ENCODE data around the gene PDE4D.

The PDE4D gene

DNA sequence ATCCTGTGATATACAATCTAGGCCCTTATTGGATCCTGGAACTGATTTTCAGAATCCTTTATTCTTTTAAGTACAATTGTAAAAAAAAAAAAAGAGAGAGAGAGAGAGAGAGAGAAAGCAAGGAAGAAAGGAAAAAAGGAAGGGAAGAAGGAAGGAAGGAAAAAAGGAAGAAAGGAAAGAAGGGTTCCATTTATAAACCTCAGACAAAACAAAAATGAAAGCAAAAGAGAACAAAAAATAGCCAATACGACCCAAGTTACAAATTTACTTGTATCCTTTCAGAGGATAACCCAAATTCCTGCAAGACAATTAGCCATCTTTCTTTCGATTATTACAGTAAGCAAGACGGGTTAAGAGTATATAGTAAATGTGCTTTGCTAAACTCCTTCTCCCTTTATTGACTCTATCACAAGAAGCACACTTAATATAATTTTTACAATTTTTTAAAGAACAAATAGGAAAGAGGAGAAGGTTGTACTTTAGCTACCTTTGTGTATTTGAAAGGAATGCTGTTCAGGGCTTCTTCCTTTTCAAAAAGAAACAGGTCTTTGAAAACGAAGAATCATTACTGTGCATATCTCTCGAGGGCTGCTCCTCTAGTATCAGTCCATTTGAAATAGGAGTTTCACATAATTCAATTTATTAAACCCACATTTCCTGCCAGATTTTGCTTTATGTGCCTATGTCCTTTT lies 767.4 kb downstream of the PDE4D start:
- DNase-seq, result no peak

DNA sequence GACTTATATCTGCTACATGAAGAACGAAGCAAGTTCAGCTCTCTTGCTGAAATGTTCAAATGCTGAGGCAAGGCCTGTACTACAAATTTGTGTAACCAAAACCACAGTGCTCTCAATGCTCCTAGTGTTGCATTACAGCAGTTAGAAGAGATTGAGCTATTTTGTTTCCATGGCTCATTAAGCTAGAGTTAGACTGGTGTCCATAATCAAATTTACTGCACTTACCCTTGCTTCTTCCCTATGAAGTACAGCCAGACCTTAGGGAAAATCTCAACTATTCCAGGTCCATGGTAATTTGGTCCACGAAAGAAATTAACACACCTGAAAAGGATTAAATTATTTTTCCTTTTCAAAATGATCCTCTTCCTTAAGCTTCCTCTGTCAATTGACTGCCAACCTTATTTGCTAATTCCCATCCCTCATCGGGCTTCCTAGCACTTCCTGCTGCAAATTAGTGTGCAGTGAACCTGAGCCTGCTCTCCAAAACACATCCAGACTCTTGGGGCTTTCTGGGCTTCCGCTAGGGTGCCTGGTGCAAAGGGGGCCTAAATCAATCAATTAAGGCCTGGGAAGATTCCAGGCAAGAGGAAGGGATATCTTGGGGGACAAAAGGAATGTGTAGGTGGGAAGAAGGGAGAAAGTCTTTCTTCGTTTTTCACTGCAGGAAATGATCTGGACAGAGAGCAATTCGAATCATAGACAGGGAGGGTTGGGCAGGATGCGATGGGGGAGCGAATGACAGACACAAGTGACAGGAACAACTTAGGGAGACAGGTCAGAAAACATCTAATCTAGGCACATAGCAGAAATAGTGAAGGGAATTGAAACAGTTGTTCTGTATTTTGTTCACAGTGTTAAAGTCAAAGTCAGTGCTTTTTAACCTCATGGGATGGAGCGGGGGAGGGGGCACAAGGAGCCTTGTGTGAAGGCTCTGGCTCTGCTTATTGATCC lies 768.2 kb downstream of the PDE4D start:
- no peak for DNase-seq

DNA sequence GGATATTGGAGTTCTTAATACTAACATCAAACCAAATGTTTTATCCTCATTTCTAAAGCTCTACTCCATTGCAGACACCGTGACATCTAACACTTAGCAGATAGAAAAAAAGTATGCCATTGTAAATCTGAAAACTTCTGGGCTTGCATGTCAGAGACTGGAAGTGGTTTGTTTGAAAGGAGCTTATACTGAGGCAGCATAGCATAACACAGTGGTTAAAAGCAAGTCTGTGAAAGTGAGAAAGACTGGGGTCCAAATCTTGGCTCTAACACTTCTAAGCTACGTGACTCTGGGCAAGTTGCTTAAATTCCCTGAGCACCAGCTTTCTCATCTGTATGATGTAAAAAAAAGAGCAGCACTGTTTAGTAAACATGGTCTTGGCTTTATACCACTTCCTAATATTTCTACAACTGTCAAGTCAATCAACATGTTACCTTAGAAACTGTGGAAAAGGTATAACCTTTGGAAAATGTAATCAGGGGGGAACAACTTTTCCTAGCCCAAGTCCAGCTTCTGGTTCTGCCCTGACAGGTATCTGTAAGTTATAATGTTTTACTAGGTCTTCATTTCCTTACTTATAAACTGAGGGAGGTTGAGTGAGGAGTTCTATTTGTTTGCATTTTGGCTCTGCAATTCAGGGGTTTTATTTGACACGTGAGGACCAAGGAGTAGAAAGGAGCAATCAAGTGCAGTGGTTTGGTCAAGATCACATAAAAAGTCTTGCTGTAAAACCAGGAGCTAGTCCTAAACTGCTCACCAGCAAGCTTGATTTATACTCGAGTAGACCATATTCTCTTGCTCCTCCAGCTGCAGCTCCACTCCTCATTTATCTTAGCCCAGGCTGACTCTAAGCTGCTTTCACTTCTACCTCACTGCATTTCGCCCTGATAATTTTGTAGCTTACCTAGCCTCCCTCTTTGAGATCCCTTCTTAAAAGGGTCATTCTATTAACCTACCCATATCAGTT lies 769.6 kb downstream of the PDE4D start:
- no peak for DNase-seq

GRCh38 chr5:59119480-59119879 lies 774.0 kb downstream of the PDE4D start:
- DNase-seq, result no peak

DNA sequence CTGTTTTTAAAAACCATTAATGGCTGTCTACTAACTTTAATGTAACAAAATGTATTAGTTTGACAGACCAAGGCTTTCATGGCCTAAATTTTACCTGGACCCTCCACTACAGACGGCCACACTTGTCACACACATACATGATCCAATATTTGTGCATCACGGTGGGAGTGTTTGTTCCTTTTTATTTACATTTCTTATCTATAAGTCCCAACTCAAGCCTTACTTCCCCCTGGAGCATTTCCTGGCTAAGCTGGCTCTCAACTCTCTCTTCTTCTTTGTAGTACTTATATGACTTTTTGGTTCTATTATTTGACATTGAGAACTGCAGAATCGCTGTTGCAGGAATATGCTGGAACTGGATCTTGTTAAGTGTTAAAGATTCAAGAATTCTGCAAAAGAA lies 776.2 kb downstream of the PDE4D start:
- no peak for DNase-seq

DNA sequence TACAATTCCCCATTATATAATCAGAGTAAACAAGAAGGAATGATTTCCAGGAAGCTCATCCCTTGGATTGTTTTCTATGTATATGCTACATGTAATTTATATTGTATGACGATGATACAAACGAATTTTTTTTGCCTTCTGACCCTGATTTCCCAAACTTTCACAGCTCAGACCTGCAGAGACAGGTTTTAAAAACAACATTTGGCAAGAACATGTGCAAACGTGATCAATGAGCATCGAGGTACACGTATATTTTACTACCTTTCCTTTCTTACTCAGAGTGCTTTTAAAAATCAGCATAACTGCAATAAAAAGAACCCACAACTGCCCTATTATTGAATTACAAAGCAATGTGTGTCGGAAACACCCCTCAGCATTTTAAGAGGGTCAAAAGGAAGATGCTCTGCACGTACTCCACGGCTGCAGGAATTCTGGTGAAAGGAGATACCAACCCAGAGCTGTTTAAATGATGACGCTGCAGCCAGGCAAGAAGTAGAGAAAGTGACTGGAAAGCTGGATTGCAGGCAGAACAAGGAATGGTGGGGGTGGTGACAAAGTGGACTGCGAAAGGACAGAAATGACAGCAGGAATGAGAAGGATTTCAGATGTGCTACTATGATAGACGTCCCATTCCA lies 777.2 kb downstream of the PDE4D start:
- no peak for DNase-seq

DNA sequence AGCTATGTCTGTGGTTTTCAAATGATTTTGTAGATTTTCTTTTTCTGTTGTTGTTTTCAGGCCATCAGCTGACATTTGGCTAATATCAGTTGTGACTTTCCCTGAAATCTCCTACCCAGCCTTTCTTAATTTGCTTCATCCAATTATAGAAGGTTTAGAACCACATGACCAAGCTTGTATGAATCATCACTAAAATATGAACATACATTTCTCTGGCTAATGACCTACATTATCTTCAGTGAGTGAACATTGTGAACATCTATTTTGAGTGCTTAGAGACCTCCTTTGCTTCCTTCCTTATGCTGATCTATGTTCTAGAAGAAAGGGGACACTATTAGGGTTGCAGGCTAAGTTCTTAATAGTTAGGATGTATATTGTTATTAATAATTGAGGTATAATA lies 778.2 kb downstream of the PDE4D start:
- no peak for DNase-seq

DNA sequence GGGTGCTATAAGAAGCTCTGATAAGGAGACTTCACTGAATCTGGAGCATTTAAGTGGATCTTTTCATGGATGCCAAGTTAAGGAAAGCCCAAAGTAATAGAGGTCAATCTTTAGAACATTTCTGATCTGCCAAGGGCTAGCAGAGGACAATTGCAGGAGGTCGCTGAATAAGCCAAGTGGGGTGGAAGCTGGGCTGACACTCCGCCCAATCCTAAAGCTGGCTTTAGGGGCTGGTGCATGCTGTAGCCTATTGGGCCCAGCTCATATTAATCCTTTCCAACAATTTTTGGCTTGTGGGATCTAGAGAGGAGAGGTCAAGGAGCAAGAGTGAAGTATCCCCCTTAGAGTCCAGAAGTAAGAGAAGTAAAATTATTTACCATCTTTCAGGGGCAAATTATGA lies 784.1 kb downstream of the PDE4D start:
- no peak for DNase-seq

GRCh38 chr5:59107692-59108091 lies 785.8 kb downstream of the PDE4D start:
- no peak for DNase-seq

- no peak for DNase-seq
Observed at GRCh38 chr5:59104400-59105127, 789.0 kb downstream of the PDE4D start.

DNA sequence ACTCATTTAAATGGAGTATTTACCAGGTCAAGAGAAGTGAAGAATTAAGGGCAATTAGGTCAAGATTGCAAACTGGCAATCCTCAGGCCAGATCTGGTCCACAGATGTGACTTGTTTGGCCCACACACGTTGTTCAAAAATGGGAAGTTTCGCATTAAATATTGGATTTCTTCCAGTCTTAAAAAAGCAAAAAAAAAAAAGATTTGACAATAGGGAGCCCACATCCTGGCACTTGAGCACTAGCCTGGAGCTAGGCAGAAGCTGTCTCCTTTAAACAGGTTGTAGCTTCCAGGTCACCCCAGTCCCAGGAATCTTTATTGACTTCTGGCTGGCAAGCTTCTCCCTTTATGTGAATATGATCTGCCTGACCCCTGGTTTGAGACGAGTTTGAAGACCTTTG lies 790.2 kb downstream of the PDE4D start:
- DNase-seq, result no peak

DNA sequence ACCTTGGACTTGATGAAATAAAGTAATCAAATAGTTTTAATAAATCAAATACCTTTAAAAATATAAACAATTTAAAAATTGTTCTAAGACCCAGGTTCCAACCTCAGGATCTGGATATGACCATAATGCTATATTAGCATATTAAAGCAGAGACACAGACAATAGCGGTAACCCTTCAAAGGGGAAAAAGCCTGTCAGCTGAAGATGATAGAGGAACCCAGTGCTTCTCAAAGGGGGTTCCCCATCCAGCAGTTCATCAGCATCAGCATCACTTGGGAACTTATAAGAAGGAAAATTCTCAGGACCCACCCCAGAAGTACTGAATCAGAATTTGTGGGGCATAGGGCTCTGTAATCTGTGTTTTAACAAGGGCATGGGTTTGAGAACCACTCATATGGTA lies 791.1 kb downstream of the PDE4D start:
- DNase-seq, result no peak

DNA sequence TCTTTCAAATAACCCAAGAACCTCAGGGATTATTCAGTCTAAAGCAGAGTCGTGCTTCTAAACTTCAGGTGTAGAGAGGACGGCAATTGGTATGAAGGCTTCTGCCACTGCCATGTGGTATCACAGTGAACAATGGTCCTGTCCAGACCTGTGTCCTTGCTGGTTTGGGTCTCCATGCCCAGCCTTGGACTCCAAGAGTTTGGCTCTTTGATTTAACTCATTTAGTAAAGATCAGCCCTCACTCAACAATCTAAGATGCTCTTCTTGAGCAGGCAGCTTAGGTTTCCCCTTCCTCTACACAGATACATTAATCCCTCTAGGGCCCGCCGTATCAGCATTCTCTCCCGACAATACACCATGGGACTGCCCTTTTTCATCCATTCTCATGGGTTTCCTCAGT lies 792.7 kb downstream of the PDE4D start:
- no peak for DNase-seq

DNA sequence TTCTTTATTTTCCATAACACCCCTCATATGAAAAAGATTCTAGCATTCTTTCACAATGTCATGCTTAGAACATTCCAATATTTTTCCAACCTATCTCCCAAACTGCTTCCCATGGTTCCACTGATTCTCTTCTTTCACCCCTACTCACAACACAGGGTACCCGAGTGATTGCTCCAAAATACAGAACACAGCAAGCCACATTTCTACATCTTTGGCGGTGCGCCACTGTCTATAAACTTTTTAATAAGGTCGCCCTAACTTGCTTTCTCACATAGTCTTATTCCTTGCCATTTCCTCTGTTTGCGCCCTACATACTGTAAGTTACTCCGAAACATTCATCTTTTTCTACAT lies 793.6 kb downstream of the PDE4D start:
- no peak for DNase-seq

- no peak for DNase-seq
Observed at GRCh38 chr5:59099270-59099994, 794.1 kb downstream of the PDE4D start.

GRCh38 chr5:59098743-59099142 lies 794.8 kb downstream of the PDE4D start:
- no peak for DNase-seq

GRCh38 chr5:59097712-59098111 lies 795.8 kb downstream of the PDE4D start:
- no peak for DNase-seq

- DNase-seq, result no peak
Observed at GRCh38 chr5:59097116-59097515, 796.4 kb downstream of the PDE4D start.

- DNase-seq, result no peak
Observed at GRCh38 chr5:59095480-59095879, 798.0 kb downstream of the PDE4D start.

DNA sequence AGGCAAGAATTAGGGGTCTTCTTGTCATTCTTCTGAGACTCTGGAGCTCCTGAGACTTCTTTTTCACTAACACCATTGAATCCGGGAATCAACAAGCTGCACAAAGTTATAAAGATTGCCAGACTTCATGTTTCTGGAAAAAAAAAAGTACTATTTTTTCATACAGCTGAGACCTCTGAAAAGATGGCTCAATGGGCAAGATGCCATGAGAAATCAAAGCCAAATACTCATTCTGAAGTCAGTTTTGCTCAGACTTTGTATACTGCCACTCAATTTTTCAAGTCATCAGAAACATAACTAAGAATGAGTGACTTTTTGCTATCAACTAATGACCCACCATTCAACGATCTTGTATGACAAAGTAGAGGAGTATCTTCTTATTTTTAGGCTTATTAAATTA lies 798.7 kb downstream of the PDE4D start:
- DNase-seq, result no peak

DNA sequence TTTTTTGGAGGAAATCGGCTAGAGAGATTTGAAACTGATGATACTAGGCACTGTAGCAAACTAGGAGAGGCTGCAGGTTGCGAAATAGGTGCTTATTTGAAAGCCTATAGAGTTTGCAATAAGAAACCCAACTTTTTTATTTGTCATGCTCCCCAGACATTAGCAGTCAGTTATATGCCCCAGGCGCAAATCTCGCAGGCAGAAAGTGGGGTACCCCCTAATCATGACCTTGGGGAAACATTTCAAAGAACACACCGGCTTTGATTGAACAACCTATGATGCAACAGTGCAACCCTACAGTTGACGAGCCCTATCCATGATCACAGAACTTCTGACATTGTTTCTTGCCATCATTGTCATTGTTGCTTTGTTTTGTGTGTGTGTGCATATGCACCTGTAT lies 800.2 kb downstream of the PDE4D start:
- DNase-seq, result no peak
